Measurements from ENCODE around the gene MTG1. TPM values are rescaled to one million over a fixed set of nuclear protein-coding genes. Genes with fewer than 3 reads are reported as not detected.

Gene MTG1
- total RNA-seq, 4 donors from 2014 or later, result 24.6 to 32.8 (median 27.1) TPM

DNA sequence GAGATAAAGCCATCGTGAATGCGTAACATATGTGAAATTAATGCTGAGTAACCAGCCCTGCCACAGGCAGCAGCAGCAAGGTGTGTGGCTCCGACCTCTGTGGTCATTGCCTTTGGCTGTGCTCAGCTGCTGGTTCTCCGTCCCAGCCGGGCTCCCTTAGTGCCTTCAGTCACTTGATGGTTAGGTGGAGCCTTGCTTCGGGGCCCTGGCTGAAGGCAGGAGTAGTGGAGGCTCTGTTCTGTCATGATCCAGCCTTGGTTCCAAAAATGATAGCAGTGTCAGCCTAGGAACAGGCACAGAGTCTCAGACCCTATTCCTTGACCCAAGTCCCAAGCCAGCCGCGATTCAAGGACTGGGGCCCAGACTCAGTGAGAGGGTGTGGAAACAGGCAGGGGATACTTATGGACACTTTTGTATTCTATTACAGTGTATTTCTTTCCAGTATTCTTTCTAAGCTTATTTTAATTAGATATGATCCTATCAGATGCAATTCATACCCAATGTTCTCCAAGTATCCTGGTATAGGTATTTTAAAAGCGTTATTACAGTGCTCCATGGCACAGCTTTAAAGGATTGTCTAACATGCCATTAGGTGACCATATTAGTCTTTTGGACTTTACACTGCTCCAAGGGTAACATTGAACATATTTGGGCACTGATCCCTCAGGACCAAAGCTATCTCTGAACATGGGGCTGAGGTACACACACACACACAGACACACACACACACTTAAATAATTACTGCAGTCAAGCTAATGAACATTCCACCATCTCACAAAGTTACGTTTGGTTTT, 68.8 kb downstream of the MTG1 start:
- H3K4me1 ChIP-seq, result no peaks in the 10 kb centered on the region
- H3K9me3 ChIP-seq, result no peaks in the 10 kb centered on the region
- no peak overlapping the region for H3K4me3 ChIP-seq
- TF ChIP-seq POLR2A (IDR thresholded peaks at IDR 0.05) (no peak), CTCF (IDR thresholded peaks at IDR 0.05) (no peak)
- H3K36me3 ChIP-seq, result peaks cover 0 to 15% (median 0%) of the 10 kb centered on the region in 3 donors
- peaks cover 0 to 3% (median 0%) of the 10 kb centered on the region in 4 donors for H3K27me3 ChIP-seq
- WGBS, 2 donors, result 87 to 94% methylated on average over 7 to 9 of the region's 10 CpGs
- intact Hi-C loops (cut with DNase I), result no loop called here
- H3K27ac ChIP-seq, result no peak overlapping the region
- no peak for DNase-seq

DNA sequence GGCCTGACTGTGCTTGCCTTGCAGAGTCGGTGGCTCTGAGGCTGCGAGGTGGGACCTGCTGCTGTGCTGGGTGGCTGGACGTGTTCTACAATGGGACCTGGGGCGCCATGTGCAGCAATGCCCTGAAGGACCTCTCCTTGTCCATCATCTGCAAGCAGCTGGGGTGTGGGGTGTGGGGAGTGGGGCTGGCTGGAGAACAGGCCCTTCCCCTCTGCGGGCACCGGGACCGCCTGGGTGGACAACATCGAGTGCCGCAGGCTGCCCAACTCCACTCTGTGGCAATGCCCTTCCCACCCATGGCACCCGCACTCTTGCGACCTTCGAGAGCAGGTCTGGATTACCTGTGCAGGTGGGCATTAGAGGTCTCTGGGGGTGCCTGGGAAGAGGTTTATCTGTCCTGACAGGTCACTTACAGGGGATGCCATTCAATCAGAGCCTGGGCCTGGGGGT, 70.7 kb downstream of the MTG1 start:
- H3K27me3 ChIP-seq, result peaks cover 0 to 3% (median 0%) of the 10 kb centered on the region in 4 donors
- H3K9me3 ChIP-seq, result no peaks in the 10 kb centered on the region
- H3K27ac ChIP-seq, result no peak overlapping the region
- no peak for DNase-seq
- 90 to 100% methylated on average over 2 to 4 of the region's 12 CpGs for WGBS, 2 donors
- intact Hi-C loops (cut with DNase I), result no loop called here
- TF ChIP-seq POLR2A (IDR thresholded peaks at IDR 0.05) (no peak), CTCF (IDR thresholded peaks at IDR 0.05) (no peak)
- H3K4me3 ChIP-seq, result no peak overlapping the region
- no peaks in the 10 kb centered on the region for H3K4me1 ChIP-seq
- peaks cover 0 to 17% (median 0%) of the 10 kb centered on the region in 3 donors for H3K36me3 ChIP-seq

GRCh38 chr10:133465191-133465949, 71.4 kb downstream of the MTG1 start:
- no peak overlapping the region for H3K4me3 ChIP-seq
- peaks cover 0 to 3% (median 0%) of the 10 kb centered on the region in 4 donors for H3K27me3 ChIP-seq
- no peak overlapping the region for H3K27ac ChIP-seq
- H3K9me3 ChIP-seq, result no peaks in the 10 kb centered on the region
- TF ChIP-seq POLR2A (IDR thresholded peaks at IDR 0.05), result no peak
- no peak for TF ChIP-seq CTCF (IDR thresholded peaks at IDR 0.05)
- H3K36me3 ChIP-seq, result peaks cover 0 to 13% (median 0%) of the 10 kb centered on the region in 3 donors
- no peaks in the 10 kb centered on the region for H3K4me1 ChIP-seq
- DNase-seq, result no peak
- 18 to 33% methylated on average over 1 to 7 of the region's 55 CpGs for WGBS, 2 donors
- intact Hi-C loops (cut with DNase I), result no loop called here

- WGBS, 2 donors, result 100% methylated on average over 1 of the region's 7 CpGs; no CpG with 5 or more reads in 1 of the 2 donors
- no peak for DNase-seq
- TF ChIP-seq CTCF (IDR thresholded peaks at IDR 0.05) (no peak), POLR2A (IDR thresholded peaks at IDR 0.05) (no peak)
- Histone ChIP-seq H3K4me1 (no peaks in the 10 kb centered on the region), H3K27ac (no peak overlapping the region), H3K9me3 (no peaks in the 10 kb centered on the region), H3K4me3 (no peak overlapping the region), H3K27me3 (peaks cover 0 to 3% (median 0%) of the 10 kb centered on the region in 4 donors), H3K36me3 (peaks cover 0 to 19% (median 0%) of the 10 kb centered on the region in 3 donors)
- intact Hi-C loops (cut with DNase I), result no loop called here
Observed at GRCh38 chr10:133465950-133466474, 72.1 kb downstream of the MTG1 start.

All from esophagus squamous epithelium (tissue), 5 donors.